Fibroblast of skin of right quadriceps (primary cell): ENCODE data around the gene PCIF1.

Experiments
- DNase-seq: peaks from one replicate; pipeline ENCODE4 v3.0.0-alpha.2; 2013

The PCIF1 gene

DNA sequence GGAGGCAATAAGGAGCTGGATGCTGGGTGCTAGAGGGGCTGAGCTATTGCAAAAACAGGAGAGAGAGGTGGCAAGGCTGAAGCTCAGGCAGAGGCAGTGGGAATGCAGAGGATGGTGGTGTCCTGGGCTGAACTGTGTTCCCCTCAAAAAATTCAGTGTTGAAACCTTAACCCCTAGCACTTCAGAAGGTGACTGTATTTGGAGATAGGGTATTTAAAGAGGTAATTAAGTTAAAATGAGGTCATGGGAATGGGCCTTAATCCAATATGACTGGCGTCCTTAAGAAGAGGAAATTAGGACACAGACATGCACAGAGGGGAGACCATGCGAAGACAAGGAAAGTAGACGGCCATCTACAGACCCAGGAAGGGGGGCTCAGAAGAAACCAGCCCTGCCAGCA, 62.7 kb downstream of the PCIF1 start:
- no peak for DNase-seq
